Measurements from ENCODE around the gene KIF17.

The KIF17 gene

GRCh38 chr1:20717452-20718342 lies at the start of gene KIF17:
KIF17 (minus strand) TSS chr1:20718007; CDS start chr1:20717706, 301 bp downstream.
- intact Hi-C loops (cut with DNase I) = no loop called here
- peak; percentile 49 to 97 (median 72) for DNase-seq

- DNase-seq = no peak
Observed at GRCh38 chr1:20767271-20767670, 49.5 kb upstream of the KIF17 start.

GRCh38 chr1:20763417-20763816 lies 45.6 kb upstream of the KIF17 start:
- DNase-seq = no peak
- intact Hi-C loops (cut with DNase I) = no loop called here

More at GRCh38 chr1:20767271-20767670, 49.5 kb upstream of the KIF17 start:
- intact Hi-C loops (cut with DNase I) = no loop called here

GRCh38 chr1:20760322-20760721 lies 42.5 kb upstream of the KIF17 start:
- no peak for DNase-seq
- intact Hi-C loops (cut with DNase I) = no loop called here

GRCh38 chr1:20753589-20753988 lies 35.8 kb upstream of the KIF17 start:
- DNase-seq = no peak
- intact Hi-C loops (cut with DNase I) = loop anchor here (10.0 kb wide), 1 partner anchor 101 kb away; no protein-coding TSS in a partner anchor

- no peak for DNase-seq
- intact Hi-C loops (cut with DNase I) = loop anchor here (10.0 kb wide), 1 partner anchor 103 kb away; no protein-coding TSS in a partner anchor
Observed at GRCh38 chr1:20751462-20751990, 33.7 kb upstream of the KIF17 start.

- intact Hi-C loops (cut with DNase I) = no loop called here
- DNase-seq = no peak
Observed at GRCh38 chr1:20742671-20743070, 24.9 kb upstream of the KIF17 start.

- intact Hi-C loops (cut with DNase I) = no loop called here
- DNase-seq = no peak
Observed at GRCh38 chr1:20740781-20741180, 23.0 kb upstream of the KIF17 start.

GRCh38 chr1:20739225-20739624 lies 21.4 kb upstream of the KIF17 start:
- DNase-seq = no peak
- intact Hi-C loops (cut with DNase I) = no loop called here

- DNase-seq = peak in 2 of 10 donors; percentile 60 to 83
- intact Hi-C loops (cut with DNase I) = no loop called here
Observed at GRCh38 chr1:20735581-20736111, 17.8 kb upstream of the KIF17 start.

- DNase-seq = peak in 1 of 10 donors; percentile 29
- intact Hi-C loops (cut with DNase I) = no loop called here
Observed at GRCh38 chr1:20733360-20733975, 15.7 kb upstream of the KIF17 start.

- DNase-seq = peak in 9 of 10 donors; percentile 40 to 94 (median 68)
- intact Hi-C loops (cut with DNase I) = no loop called here
Observed at GRCh38 chr1:20732588-20733359, 15.0 kb upstream of the KIF17 start, which contains the start of gene SH2D5. SH2D5 (minus strand) TSS chr1:20732703; CDS start chr1:20728044, 4,659 bp downstream.

- DNase-seq = peak in 9 of 10 donors; percentile 58 to 96 (median 74)
- intact Hi-C loops (cut with DNase I) = no loop called here
Observed at GRCh38 chr1:20732071-20732587, 14.3 kb upstream of the KIF17 start.

GRCh38 chr1:20731057-20731991 lies 13.5 kb upstream of the KIF17 start:
- peak in 3 of 10 donors; percentile 14 to 77 (median 73) for DNase-seq
- intact Hi-C loops (cut with DNase I) = no loop called here

GRCh38 chr1:20730690-20731056 lies 12.9 kb upstream of the KIF17 start:
- DNase-seq = peak in 3 of 10 donors; percentile 4 to 65 (median 35)
- intact Hi-C loops (cut with DNase I) = no loop called here

- intact Hi-C loops (cut with DNase I) = no loop called here
- DNase-seq = peak in 3 of 10 donors; percentile 7 to 66 (median 61)
Observed at GRCh38 chr1:20729990-20730689, 12.3 kb upstream of the KIF17 start.

- intact Hi-C loops (cut with DNase I) = no loop called here
- peak in 3 of 10 donors; percentile 9 to 82 (median 77) for DNase-seq
Observed at GRCh38 chr1:20729155-20729931, 11.5 kb upstream of the KIF17 start.

Data from posterior cingulate gyrus (tissue), 11 donors.